Trophoblast cell (in vitro differentiated cells and primary cell): Measurements from ENCODE around the gene E2F3.

ENCODE experiments used
- DNase-seq, 2 donors: peaks; one replicate each; pipeline ENCODE4 v3.0.0-alpha.2; 2016
- H2AFZ ChIP-seq: 2 replicates; pipeline ENCODE4 v1.6.1; 2013; ENCODE audit warnings: low read length, moderate library complexity, mild to moderate bottlenecking; ENCODE audit not compliant: insufficient read depth, poor library complexity
- H2AK5ac ChIP-seq: 2 replicates; pipeline ENCODE4 v1.6.1; 2013; ENCODE audit warnings: mild to moderate bottlenecking, low read length
- H2BK120ac ChIP-seq: 2 replicates; pipeline ENCODE4 v1.6.1; 2013; ENCODE audit warnings: low read length, mild to moderate bottlenecking, moderate library complexity; ENCODE audit not compliant: insufficient read depth, poor library complexity
- H2BK12ac ChIP-seq: 2 replicates; pipeline ENCODE4 v1.6.1; 2013; ENCODE audit warnings: mild to moderate bottlenecking, low read length, moderate library complexity
- H2BK5ac ChIP-seq: 2 replicates; pipeline ENCODE4 v1.6.1; 2013; ENCODE audit warnings: low read length, low read depth, moderate library complexity, mild to moderate bottlenecking; ENCODE audit not compliant: poor library complexity
- H3K14ac ChIP-seq: 2 replicates; pipeline ENCODE4 v1.6.1; 2013; ENCODE audit warnings: mild to moderate bottlenecking, low read length
- H3K18ac ChIP-seq: 2 replicates; pipeline ENCODE4 v1.6.1; 2013; ENCODE audit warnings: mild to moderate bottlenecking, low read length
- H3K23ac ChIP-seq: 2 replicates; pipeline ENCODE4 v1.6.1; 2013; ENCODE audit warnings: low read length
- H3K27ac ChIP-seq: 2 replicates; pipeline ENCODE4 v1.5.1; 2013; ENCODE audit warnings: low read depth, mild to moderate bottlenecking, inconsistent platforms, low read length, moderate library complexity
- H3K27me3 ChIP-seq: 2 replicates; pipeline ENCODE4 v1.6.1; 2013; ENCODE audit warnings: inconsistent platforms, mild to moderate bottlenecking, low read length, moderate library complexity; ENCODE audit not compliant: insufficient read depth
- H3K36me3 ChIP-seq, 2 experiments: 1 replicate in 1 of 2; 2 replicates in 1 of 2; pipeline ENCODE4 v1.6.1; 2013; ENCODE audit warnings: low read length in 2 of 2, mild to moderate bottlenecking in 2 of 2, moderate library complexity in 1 of 2; ENCODE audit not compliant: insufficient read depth in 2 of 2, control insufficient read depth in 1 of 2
- H3K4ac ChIP-seq: 2 replicates; pipeline ENCODE4 v1.6.1; 2013; ENCODE audit warnings: low read depth, mild to moderate bottlenecking, low read length, moderate library complexity
- H3K4me1 ChIP-seq, 2 experiments: 1 replicate in 1 of 2; 2 replicates in 1 of 2; pipeline ENCODE4 v1.6.1; 2013; ENCODE audit warnings: low read length in 2 of 2, mild to moderate bottlenecking in 2 of 2, moderate library complexity in 1 of 2; ENCODE audit not compliant: insufficient read depth in 2 of 2, control insufficient read depth in 1 of 2
- H3K4me2 ChIP-seq: 2 replicates; pipeline ENCODE4 v1.6.1; 2013; ENCODE audit warnings: inconsistent platforms, mild to moderate bottlenecking, low read length, moderate library complexity
- H3K4me3 ChIP-seq: 2 replicates; pipeline ENCODE4 v1.5.1; 2013; ENCODE audit warnings: mild to moderate bottlenecking, low read depth, low read length, inconsistent platforms
- H3K79me1 ChIP-seq: one replicate; pipeline ENCODE4 v1.6.1; 2013; ENCODE audit warnings: low read length
- H3K79me2 ChIP-seq: 2 replicates; pipeline ENCODE4 v1.6.1; 2013; ENCODE audit warnings: low read length, mild to moderate bottlenecking; ENCODE audit not compliant: control insufficient read depth, insufficient read depth, poor library complexity
- H3K9ac ChIP-seq: 2 replicates; pipeline ENCODE4 v1.6.1; 2013; ENCODE audit warnings: mild to moderate bottlenecking, low read length
- H3K9me3 ChIP-seq: 2 replicates; pipeline ENCODE4 v1.6.1; 2013; ENCODE audit warnings: low read depth, mild to moderate bottlenecking, control low read depth, inconsistent platforms, low read length; ENCODE audit not compliant: insufficient read depth
- H4K12ac ChIP-seq: 2 replicates; pipeline ENCODE4 v1.6.1; 2013; ENCODE audit warnings: low read depth, mild to moderate bottlenecking, low read length, moderate library complexity
- H4K8ac ChIP-seq: 2 replicates; pipeline ENCODE4 v1.6.1; 2013; ENCODE audit warnings: low read depth, mild to moderate bottlenecking, low read length, moderate library complexity
- H4K91ac ChIP-seq: one replicate; pipeline ENCODE4 v1.6.1; 2013; ENCODE audit warnings: low read depth, mild to moderate bottlenecking, low read length, moderate library complexity
- WGBS: extraction: QIAGEN DNeasy Blood & Tissue Kit; methylation state at CpG from one replicate; pipeline ENCODE4 v1.1.7; 2013; ENCODE audit warnings: missing lambda C conversion rate; ENCODE audit not compliant: insufficient read length, insufficient coverage; ENCODE audit errors: extremely low coverage; 5-methylcytosine and 5-hydroxymethylcytosine counted together

Gene E2F3

GRCh38 chr6:20360471-20361119 is 41.1 kb upstream of the E2F3 start:
- no peak overlapping the region for H3K4me2 ChIP-seq
- H3K9me3 ChIP-seq = no peaks in the 10 kb centered on the region
- no peak overlapping the region for H3K27ac ChIP-seq
- no peaks in the 10 kb centered on the region for H3K79me2 ChIP-seq
- no peak overlapping the region for H3K4me3 ChIP-seq
- no peak overlapping the region for H4K8ac ChIP-seq
- no peak overlapping the region for H3K14ac ChIP-seq
- H3K4me1 ChIP-seq = no peaks in the 10 kb centered on the region
- no peak overlapping the region for H3K9ac ChIP-seq
- H3K4ac ChIP-seq = no peak overlapping the region
- no peak overlapping the region for H2BK5ac ChIP-seq
- no peak overlapping the region for H4K91ac ChIP-seq
- H3K36me3 ChIP-seq = no peaks in the 10 kb centered on the region
- H2BK120ac ChIP-seq = no peak overlapping the region
- no peak overlapping the region for H4K12ac ChIP-seq
- no peak overlapping the region for H2BK12ac ChIP-seq
- no peak overlapping the region for H2AK5ac ChIP-seq
- no CpG with 5 or more reads among the region's 6 CpGs for WGBS
- H3K27me3 ChIP-seq = no peaks in the 10 kb centered on the region
- peak; percentile 71 to 86 for DNase-seq
- no peak overlapping the region for H3K23ac ChIP-seq
- no peak overlapping the region for H3K18ac ChIP-seq
- H3K79me1 ChIP-seq = no peaks in the 10 kb centered on the region
- H2AFZ ChIP-seq = no peak overlapping the region

DNA sequence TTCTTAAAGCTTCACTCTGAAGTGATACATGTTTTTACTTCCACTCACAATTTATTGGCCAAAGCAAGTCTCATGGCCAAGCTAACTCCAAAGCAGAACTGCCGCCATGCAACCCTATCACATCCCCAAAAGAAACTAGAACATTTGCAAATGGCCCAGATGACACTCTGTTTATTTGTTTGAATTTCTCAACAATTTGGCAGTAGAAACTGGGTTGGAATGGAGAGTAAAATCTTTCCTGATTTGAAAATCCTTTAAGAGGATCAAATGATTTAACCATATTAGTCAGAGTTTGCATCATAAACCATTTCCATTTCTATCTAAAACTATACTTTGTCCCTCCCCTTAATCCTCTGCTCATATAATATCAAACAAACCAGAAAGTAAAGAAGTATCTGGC is 39.1 kb upstream of the E2F3 start:
- H4K91ac ChIP-seq = no peak overlapping the region
- no peak overlapping the region for H4K8ac ChIP-seq
- H3K23ac ChIP-seq = no peak overlapping the region
- H4K12ac ChIP-seq = no peak overlapping the region
- H3K18ac ChIP-seq = no peak overlapping the region
- WGBS = no CpG with 5 or more reads among the region's 1 CpG
- H2AK5ac ChIP-seq = no peak overlapping the region
- H3K4ac ChIP-seq = no peak overlapping the region
- H3K14ac ChIP-seq = no peak overlapping the region
- no peak overlapping the region for H3K27ac ChIP-seq
- no peaks in the 10 kb centered on the region for H3K27me3 ChIP-seq
- no peak overlapping the region for H2BK120ac ChIP-seq
- no peak overlapping the region for H2BK5ac ChIP-seq
- H2AFZ ChIP-seq = no peak overlapping the region
- no peak for DNase-seq
- H3K4me2 ChIP-seq = no peak overlapping the region
- H3K79me2 ChIP-seq = no peaks in the 10 kb centered on the region
- H3K4me1 ChIP-seq = no peaks in the 10 kb centered on the region
- H3K36me3 ChIP-seq = no peaks in the 10 kb centered on the region
- no peak overlapping the region for H3K9ac ChIP-seq
- no peak overlapping the region for H2BK12ac ChIP-seq
- no peaks in the 10 kb centered on the region for H3K79me1 ChIP-seq
- no peak overlapping the region for H3K4me3 ChIP-seq
- no peaks in the 10 kb centered on the region for H3K9me3 ChIP-seq

- H3K27ac ChIP-seq = no peak overlapping the region
- no peak overlapping the region for H2AK5ac ChIP-seq
- peak; percentile 70 to 74 for DNase-seq
- H3K4me3 ChIP-seq = no peak overlapping the region
- H3K79me2 ChIP-seq = no peaks in the 10 kb centered on the region
- no peaks in the 10 kb centered on the region for H3K9me3 ChIP-seq
- H3K4me1 ChIP-seq = no peaks in the 10 kb centered on the region
- no peak overlapping the region for H2AFZ ChIP-seq
- no peaks in the 10 kb centered on the region for H3K36me3 ChIP-seq
- no peak overlapping the region for H4K8ac ChIP-seq
- H3K14ac ChIP-seq = no peak overlapping the region
- no peak overlapping the region for H3K9ac ChIP-seq
- H2BK12ac ChIP-seq = no peak overlapping the region
- WGBS = no CpG with 5 or more reads among the region's 2 CpGs
- no peak overlapping the region for H2BK5ac ChIP-seq
- no peaks in the 10 kb centered on the region for H3K27me3 ChIP-seq
- H3K23ac ChIP-seq = no peak overlapping the region
- H3K4me2 ChIP-seq = no peak overlapping the region
- H4K91ac ChIP-seq = no peak overlapping the region
- no peak overlapping the region for H3K4ac ChIP-seq
- H3K79me1 ChIP-seq = no peaks in the 10 kb centered on the region
- no peak overlapping the region for H2BK120ac ChIP-seq
- H4K12ac ChIP-seq = no peak overlapping the region
- no peak overlapping the region for H3K18ac ChIP-seq
Measured at GRCh38 chr6:20364327-20364726, 37.4 kb upstream of the E2F3 start.

GRCh38 chr6:20365456-20365855 is 36.2 kb upstream of the E2F3 start:
- H2BK12ac ChIP-seq = no peak overlapping the region
- H3K4me2 ChIP-seq = no peak overlapping the region
- no peaks in the 10 kb centered on the region for H3K36me3 ChIP-seq
- H3K18ac ChIP-seq = no peak overlapping the region
- no peak overlapping the region for H2AK5ac ChIP-seq
- no peak overlapping the region for H2BK120ac ChIP-seq
- H3K23ac ChIP-seq = no peak overlapping the region
- H3K79me1 ChIP-seq = no peaks in the 10 kb centered on the region
- H3K4me3 ChIP-seq = no peak overlapping the region
- no peak overlapping the region for H2AFZ ChIP-seq
- no peaks in the 10 kb centered on the region for H3K79me2 ChIP-seq
- H3K4me1 ChIP-seq = no peaks in the 10 kb centered on the region
- no peak overlapping the region for H3K4ac ChIP-seq
- no peak overlapping the region for H3K9ac ChIP-seq
- no peak overlapping the region for H4K12ac ChIP-seq
- no peak overlapping the region for H3K14ac ChIP-seq
- WGBS = no CpG with 5 or more reads among the region's 3 CpGs
- no peak overlapping the region for H4K91ac ChIP-seq
- no peak for DNase-seq
- no peaks in the 10 kb centered on the region for H3K27me3 ChIP-seq
- no peak overlapping the region for H4K8ac ChIP-seq
- H3K9me3 ChIP-seq = no peaks in the 10 kb centered on the region
- no peak overlapping the region for H3K27ac ChIP-seq
- H2BK5ac ChIP-seq = no peak overlapping the region
